GM23338 (cell line): Measurements from ENCODE around the gene TTC1. TPM values are rescaled to one million over a fixed set of nuclear protein-coding genes. Genes with fewer than 3 reads are reported as not detected.

Experiments used
- ATAC-seq: fragments of 200-7000 bp; cut with Tn5 transposase; 3 replicates; pipeline ENCODE4 v1.9.1; 2020
- DNase-seq: peaks from one replicate; pipeline ENCODE4 v3.0.0-alpha.2; 2015; ENCODE audit warnings: low spot score
- H2AFZ ChIP-seq: fragments of 200-600 bp; sonication (generic); 2 replicates; pipeline ENCODE4 v1.8.0; 2016; ENCODE audit warnings: antibody characterized with exemption, mild to moderate bottlenecking, moderate library complexity
- H3F3A ChIP-seq: fragments of 200-600 bp; sonication (generic); replicated peaks from 2 replicates; pipeline ENCODE4 v1.8.0; 2017; ENCODE audit warnings: antibody characterized with exemption, mixed run types, low read depth
- H3K27ac ChIP-seq: fragments of 200-600 bp; sonication (generic); 2 replicates; pipeline ENCODE4 v1.6.1; 2016; ENCODE audit warnings: low read depth
- H3K27me3 ChIP-seq: fragments of 200-600 bp; sonication (generic); 2 replicates; pipeline ENCODE4 v1.8.0; 2016; ENCODE audit warnings: mild to moderate bottlenecking, mixed run types, moderate library complexity; ENCODE audit not compliant: insufficient read depth
- H3K36me3 ChIP-seq: fragments of 200-600 bp; sonication (generic); 2 replicates; pipeline ENCODE4 v1.8.0; 2016; ENCODE audit warnings: mild to moderate bottlenecking; ENCODE audit not compliant: insufficient read depth
- H3K4me1 ChIP-seq: fragments of 200-600 bp; sonication (generic); 2 replicates; pipeline ENCODE4 v1.8.0; 2016; ENCODE audit warnings: mild to moderate bottlenecking, moderate library complexity; ENCODE audit not compliant: insufficient read depth
- H3K4me2 ChIP-seq: fragments of 200-600 bp; sonication (generic); 2 replicates; pipeline ENCODE4 v1.7.1; 2017; ENCODE audit warnings: mixed run types
- H3K4me3 ChIP-seq: fragments of 200-600 bp; sonication (generic); 2 replicates; pipeline ENCODE4 v1.6.1; 2016; ENCODE audit warnings: mixed run types
- H3K79me2 ChIP-seq: fragments of 200-600 bp; sonication (generic); replicated peaks from 2 replicates; pipeline ENCODE4 v1.8.0; 2017; ENCODE audit warnings: mild to moderate bottlenecking; ENCODE audit not compliant: insufficient read depth
- H3K9me2 ChIP-seq: fragments of 200-600 bp; sonication (generic); 2 replicates; pipeline ENCODE4 v1.8.0; 2017; ENCODE audit not compliant: insufficient read depth
- H4K20me1 ChIP-seq: fragments of 200-600 bp; sonication (generic); replicated peaks from 2 replicates; pipeline ENCODE4 v1.8.0; 2017; ENCODE audit warnings: mild to moderate bottlenecking; ENCODE audit not compliant: insufficient read depth
- H3K27ac Mint-ChIP-seq: 2 replicates; pipeline ENCODE4 v1.8.0; 2020; ENCODE audit warnings: inconsistent platforms, mild to moderate bottlenecking, moderate library complexity, mixed read lengths
- H3K27me3 Mint-ChIP-seq: 3 replicates; pipeline ENCODE4 v1.8.0; 2022; ENCODE audit warnings: low read depth, mild to moderate bottlenecking, moderate library complexity, mixed read lengths, inconsistent platforms; ENCODE audit not compliant: insufficient read depth, poor library complexity
- H3K36me3 Mint-ChIP-seq: 3 replicates; pipeline ENCODE4 v1.8.0; 2021; ENCODE audit warnings: low read depth, mild to moderate bottlenecking, inconsistent platforms, moderate library complexity, mixed read lengths
- H3K4me1 Mint-ChIP-seq: 3 replicates; pipeline ENCODE4 v1.8.0; 2020; ENCODE audit warnings: mild to moderate bottlenecking, inconsistent platforms, mixed read lengths
- H3K4me3 Mint-ChIP-seq: 3 replicates; pipeline ENCODE4 v1.8.0; 2021; ENCODE audit warnings: moderate library complexity, mild to moderate bottlenecking, inconsistent platforms, mixed read lengths
- H3K9me3 Mint-ChIP-seq: 3 replicates; pipeline ENCODE4 v1.8.0; 2020; ENCODE audit warnings: moderate library complexity, mild to moderate bottlenecking, inconsistent platforms, mixed read lengths
- ETS1 ChIP-seq: IDR thresholded peaks from 2 replicates; pipeline ENCODE4 v1.6.1; 2016; ENCODE audit warnings: antibody characterized with exemption
- JUNB ChIP-seq: IDR thresholded peaks from one replicate; pipeline ENCODE4 v1.6.1; 2016; ENCODE audit warnings: antibody characterized with exemption; ENCODE audit not compliant: unreplicated experiment
- NANOG ChIP-seq: IDR thresholded peaks from 2 replicates; pipeline ENCODE4 v1.6.1; 2016; ENCODE audit warnings: antibody characterized with exemption, borderline replicate concordance
- POLR2AphosphoS5 ChIP-seq: IDR thresholded peaks from 2 replicates; pipeline ENCODE4 v1.6.1; 2016; ENCODE audit warnings: antibody characterized with exemption, low read depth
- STAT1 ChIP-seq: IDR thresholded peaks from one replicate; pipeline ENCODE4 v1.6.1; 2016; ENCODE audit warnings: antibody characterized with exemption; ENCODE audit not compliant: unreplicated experiment
- ZNF114 ChIP-seq: fragments of 250-450 bp; sonication (Bioruptor Pico); IDR thresholded peaks from 2 replicates; pipeline ENCODE4 v1.5.0; 2020; ENCODE audit warnings: mild to moderate bottlenecking, moderate library complexity
- ZNF331 ChIP-seq: fragments of 250-450 bp; sonication (Bioruptor Pico); IDR thresholded peaks from 2 replicates; pipeline ENCODE4 v1.5.0; 2020; ENCODE audit warnings: low read depth, mild to moderate bottlenecking, moderate library complexity
- polyA plus RNA-seq: library from polyadenylated mRNA; unstranded; fragments of >200 nt; fragmentation: Nextera tagmentation; extraction: Ambion mirVana; gene quantifications from 2 replicates; pipeline ENCODE4 v1.2.1, GENCODE V29; 2016
- total RNA-seq: library from RNA; depleted of rRNA; stranded (reverse); fragments of >200 nt; shearing (Covaris generic); gene quantifications from 2 replicates; pipeline ENCODE4 v1.2.3, GENCODE V29; 2014
- TF ChIP-seq, protein P1 (sequence below), 2 experiments: fragments of 200-600 bp in 1 of 2; sonication (generic) in 1 of 2; conservative IDR thresholded peaks; 2 replicates each; pipeline versions ENCODE4 v1.5.1 to v1.6.1; 2016 to 2017; ENCODE audit warnings: antibody characterized with exemption in 2 of 2, low read depth in 2 of 2, mild to moderate bottlenecking in 2 of 2, moderate library complexity in 1 of 2
- TF ChIP-seq, protein P2 (sequence below): IDR thresholded peaks from one replicate; pipeline ENCODE4 v1.6.1; 2018; ENCODE audit warnings: antibody characterized with exemption; ENCODE audit not compliant: unreplicated experiment

Gene TTC1
- total and polyA plus RNA-seq, 2 experiments from 2014 or later = 48.9 to 131 TPM

- TF ChIP-seq NANOG (no peak), ZNF331 (CRISPR knock-in tag) (no peak), ZNF114 (CRISPR knock-in tag) (no peak), ETS1 (no peak), POLR2AphosphoS5 (no peak), STAT1 (no peak)
- TF ChIP-seq, protein P1, sequence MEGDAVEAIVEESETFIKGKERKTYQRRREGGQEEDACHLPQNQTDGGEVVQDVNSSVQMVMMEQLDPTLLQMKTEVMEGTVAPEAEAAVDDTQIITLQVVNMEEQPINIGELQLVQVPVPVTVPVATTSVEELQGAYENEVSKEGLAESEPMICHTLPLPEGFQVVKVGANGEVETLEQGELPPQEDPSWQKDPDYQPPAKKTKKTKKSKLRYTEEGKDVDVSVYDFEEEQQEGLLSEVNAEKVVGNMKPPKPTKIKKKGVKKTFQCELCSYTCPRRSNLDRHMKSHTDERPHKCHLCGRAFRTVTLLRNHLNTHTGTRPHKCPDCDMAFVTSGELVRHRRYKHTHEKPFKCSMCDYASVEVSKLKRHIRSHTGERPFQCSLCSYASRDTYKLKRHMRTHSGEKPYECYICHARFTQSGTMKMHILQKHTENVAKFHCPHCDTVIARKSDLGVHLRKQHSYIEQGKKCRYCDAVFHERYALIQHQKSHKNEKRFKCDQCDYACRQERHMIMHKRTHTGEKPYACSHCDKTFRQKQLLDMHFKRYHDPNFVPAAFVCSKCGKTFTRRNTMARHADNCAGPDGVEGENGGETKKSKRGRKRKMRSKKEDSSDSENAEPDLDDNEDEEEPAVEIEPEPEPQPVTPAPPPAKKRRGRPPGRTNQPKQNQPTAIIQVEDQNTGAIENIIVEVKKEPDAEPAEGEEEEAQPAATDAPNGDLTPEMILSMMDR (conservative IDR thresholded peaks at IDR 0.05; ENCODE audit: low read depth in 2 of 2) = no peak
These were observed 45.9 kb downstream of the TTC1 start (continued) for GRCh38 chr5:160054831-160055230.

GRCh38 chr5:160057256-160057655, 48.3 kb downstream of the TTC1 start:
- Histone ChIP-seq H3F3A (0 out of 2 replicates have a peak, but pooled peaks cover 2% of the 10 kb centered on the region), H3K79me2 (no peaks in the 10 kb centered on the region), H3K27ac (no peak overlapping the region), H3K4me2 (no peak overlapping the region), H3K9me2 (no peaks in the 10 kb centered on the region), H3K4me1 (peaks cover 9% of the 10 kb centered on the region), H4K20me1 (peaks cover 6% of the 10 kb centered on the region), H3K27me3 (no peaks in the 10 kb centered on the region), H2AFZ (no peak overlapping the region), H3K4me3 (no peak overlapping the region), H3K36me3 (peaks cover 32% of the 10 kb centered on the region)
- TF ChIP-seq STAT1 = no peak
- H3K27me3 Mint-ChIP-seq = no peaks in the 10 kb centered on the region
- H3K4me1 Mint-ChIP-seq = peaks cover 15% of the 10 kb centered on the region
- H3K36me3 Mint-ChIP-seq = peaks cover 50% of the 10 kb centered on the region
- ATAC-seq (no peak), DNase-seq (no peak)
- no peak overlapping the region for H3K4me3 Mint-ChIP-seq
- H3K27ac Mint-ChIP-seq = no peak overlapping the region
- H3K9me3 Mint-ChIP-seq = no peaks in the 10 kb centered on the region

GRCh38 chr5:160060001-160060400, 51.1 kb downstream of the TTC1 start:
- Histone ChIP-seq H3F3A (0 out of 2 replicates have a peak, but pooled peaks cover 2% of the 10 kb centered on the region), H3K36me3 (peaks cover 23% of the 10 kb centered on the region), H2AFZ (no peak overlapping the region), H3K4me1 (peaks cover 9% of the 10 kb centered on the region), H3K79me2 (no peaks in the 10 kb centered on the region), H3K9me2 (no peaks in the 10 kb centered on the region), H3K4me2 (no peak overlapping the region), H3K27me3 (no peaks in the 10 kb centered on the region), H3K4me3 (no peak overlapping the region), H3K27ac (no peak overlapping the region), H4K20me1 (peaks cover 6% of the 10 kb centered on the region)
- ATAC-seq = no peak
- Mint-ChIP-seq H3K36me3 (peaks cover 33% of the 10 kb centered on the region; the same call in 2 of the 3 replicates), H3K4me1 (peaks cover 15% of the 10 kb centered on the region), H3K9me3 (no peaks in the 10 kb centered on the region), H3K27me3 (no peaks in the 10 kb centered on the region), H3K4me3 (no peak overlapping the region), H3K27ac (no peak overlapping the region)
- TF ChIP-seq ETS1 = no peak
- TF ChIP-seq, protein P2, sequence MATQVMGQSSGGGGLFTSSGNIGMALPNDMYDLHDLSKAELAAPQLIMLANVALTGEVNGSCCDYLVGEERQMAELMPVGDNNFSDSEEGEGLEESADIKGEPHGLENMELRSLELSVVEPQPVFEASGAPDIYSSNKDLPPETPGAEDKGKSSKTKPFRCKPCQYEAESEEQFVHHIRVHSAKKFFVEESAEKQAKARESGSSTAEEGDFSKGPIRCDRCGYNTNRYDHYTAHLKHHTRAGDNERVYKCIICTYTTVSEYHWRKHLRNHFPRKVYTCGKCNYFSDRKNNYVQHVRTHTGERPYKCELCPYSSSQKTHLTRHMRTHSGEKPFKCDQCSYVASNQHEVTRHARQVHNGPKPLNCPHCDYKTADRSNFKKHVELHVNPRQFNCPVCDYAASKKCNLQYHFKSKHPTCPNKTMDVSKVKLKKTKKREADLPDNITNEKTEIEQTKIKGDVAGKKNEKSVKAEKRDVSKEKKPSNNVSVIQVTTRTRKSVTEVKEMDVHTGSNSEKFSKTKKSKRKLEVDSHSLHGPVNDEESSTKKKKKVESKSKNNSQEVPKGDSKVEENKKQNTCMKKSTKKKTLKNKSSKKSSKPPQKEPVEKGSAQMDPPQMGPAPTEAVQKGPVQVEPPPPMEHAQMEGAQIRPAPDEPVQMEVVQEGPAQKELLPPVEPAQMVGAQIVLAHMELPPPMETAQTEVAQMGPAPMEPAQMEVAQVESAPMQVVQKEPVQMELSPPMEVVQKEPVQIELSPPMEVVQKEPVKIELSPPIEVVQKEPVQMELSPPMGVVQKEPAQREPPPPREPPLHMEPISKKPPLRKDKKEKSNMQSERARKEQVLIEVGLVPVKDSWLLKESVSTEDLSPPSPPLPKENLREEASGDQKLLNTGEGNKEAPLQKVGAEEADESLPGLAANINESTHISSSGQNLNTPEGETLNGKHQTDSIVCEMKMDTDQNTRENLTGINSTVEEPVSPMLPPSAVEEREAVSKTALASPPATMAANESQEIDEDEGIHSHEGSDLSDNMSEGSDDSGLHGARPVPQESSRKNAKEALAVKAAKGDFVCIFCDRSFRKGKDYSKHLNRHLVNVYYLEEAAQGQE = no peak
- no peak for TF ChIP-seq JUNB
- no peak for DNase-seq
